HepG2 (cell line): ENCODE results near the gene MT4. TPM values are rescaled to one million over a fixed set of nuclear protein-coding genes. Genes with fewer than 3 reads are reported as not detected.

ENCODE experiments used
- ADNP ChIP-seq: sonication (generic); formaldehyde crosslinking; IDR thresholded peaks from 2 replicates; pipeline ENCODE4 v1.4.0; 2020; ENCODE audit warnings: missing genetic modification reagents
- ATF7-NPFF ChIP-seq: sonication (generic); formaldehyde crosslinking; IDR thresholded peaks from 2 replicates; pipeline ENCODE4 v1.8.1; 2023; ENCODE audit warnings: mild to moderate bottlenecking, low read depth, missing genetic modification reagents, moderate library complexity
- ELF4 ChIP-seq: sonication (generic); formaldehyde crosslinking; IDR thresholded peaks from 2 replicates; pipeline ENCODE4 v1.5.0; 2020; ENCODE audit warnings: missing genetic modification reagents, mild to moderate bottlenecking, moderate library complexity, borderline replicate concordance
- ERF ChIP-seq: IDR thresholded peaks from 2 replicates; pipeline ENCODE4 v1.6.1; 2018; ENCODE audit warnings: missing biosample characterization, missing genetic modification reagents
- HOXA5 ChIP-seq: sonication (generic); formaldehyde crosslinking; IDR thresholded peaks from 2 replicates; pipeline ENCODE4 v1.4.0; 2020; ENCODE audit warnings: missing genetic modification reagents
- KMT2B ChIP-seq: IDR thresholded peaks from 2 replicates; pipeline ENCODE4 v1.6.1; 2016; ENCODE audit warnings: missing genetic modification reagents, missing compliant biosample characterization
- MAFK ChIP-seq, 2 experiments: IDR thresholded peaks in 1 of 2; conservative IDR thresholded peaks in 1 of 2; 2 replicates each; pipeline ENCODE4 v1.6.1; 2011; ENCODE audit warnings: improper control_type of control experiment in 2 of 2, low read length in 2 of 2
- MTA3 ChIP-seq: sonication (generic); formaldehyde crosslinking; IDR thresholded peaks from 2 replicates; pipeline ENCODE4 v1.4.0; 2020; ENCODE audit warnings: missing genetic modification reagents
- MTF1 ChIP-seq: sonication (generic); formaldehyde crosslinking; IDR thresholded peaks from 2 replicates; pipeline ENCODE4 v1.5.0; 2020; ENCODE audit warnings: missing genetic modification reagents
- NR2F2 ChIP-seq: IDR thresholded peaks from 2 replicates; pipeline ENCODE4 v1.6.1; 2012; ENCODE audit warnings: low read depth, inconsistent platforms, borderline replicate concordance
- SP1 ChIP-seq, 2 experiments: fragments of 450-650 bp in 1 of 2; sonication (generic) in 1 of 2; formaldehyde crosslinking in 1 of 2; IDR thresholded peaks; 2 replicates each; pipeline versions ENCODE4 v1.4.0 to v1.6.1; 2016 to 2020; ENCODE audit warnings: missing genetic modification reagents in 1 of 2
- ZNF24 ChIP-seq: fragments of 450-650 bp; IDR thresholded peaks from 2 replicates; pipeline ENCODE4 v1.6.1; 2017; ENCODE audit warnings: antibody characterized with exemption, mild to moderate bottlenecking
- ZNF30 ChIP-seq: sonication (generic); formaldehyde crosslinking; IDR thresholded peaks from 2 replicates; pipeline ENCODE4 v1.5.0; 2020; ENCODE audit warnings: mild to moderate bottlenecking, missing genetic modification reagents
- ZNF543 ChIP-seq: sonication (generic); formaldehyde crosslinking; IDR thresholded peaks from 2 replicates; pipeline ENCODE4 v1.4.0; 2020; ENCODE audit warnings: mild to moderate bottlenecking, missing genetic modification reagents
- ZNF790 ChIP-seq: sonication (generic); formaldehyde crosslinking; IDR thresholded peaks from 2 replicates; pipeline ENCODE4 v1.8.0; 2022; ENCODE audit warnings: missing genetic modification reagents, mild to moderate bottlenecking, borderline replicate concordance
- polyA plus RNA-seq, 8 experiments: library from polyadenylated mRNA; depleted of rRNA in 3 of 8; stranded (reverse) in 7 of 8; unstranded in 1 of 8; fragments of >200 nt; fragmentation: Illumina TruSeq in 4 of 8; extraction: Trizol in 4 of 8; gene quantifications; 2 replicates each; pipeline versions ENCODE4 v1.2.1 to v1.2.3, GENCODE V29; 2011 to 2016; ENCODE audit warnings: low read depth in 4 of 8, missing spikeins in 1 of 8, mixed read lengths in 1 of 8; ENCODE audit not compliant: insufficient read depth in 1 of 8
- total RNA-seq, 5 experiments: library from RNA; depleted of rRNA; stranded (reverse); fragments of >200 nt; fragmentation: Illumina TruSeq; extraction: Trizol; gene quantifications; 2 replicates each; pipeline ENCODE4 v1.2.3, GENCODE V29; 2016; ENCODE audit warnings: low read depth in 1 of 5
- TF ChIP-seq, protein P1 (sequence below): sonication (generic); formaldehyde crosslinking; IDR thresholded peaks from 2 replicates; pipeline ENCODE4 v1.4.0; 2020; ENCODE audit warnings: missing genetic modification reagents
- TF ChIP-seq, protein P2 (sequence below): sonication (generic); formaldehyde crosslinking; IDR thresholded peaks from 2 replicates; pipeline ENCODE4 v1.5.0; 2020; ENCODE audit warnings: mild to moderate bottlenecking, missing genetic modification reagents
- TF ChIP-seq, protein P3 (sequence below): sonication (generic); formaldehyde crosslinking; IDR thresholded peaks from 2 replicates; pipeline ENCODE4 v1.4.0; 2020; ENCODE audit warnings: missing genetic modification reagents, borderline replicate concordance
- TF ChIP-seq, protein P4 (sequence below): sonication (generic); formaldehyde crosslinking; conservative IDR thresholded peaks from 2 replicates; pipeline ENCODE4 v1.8.0; 2022; ENCODE audit warnings: low read depth, missing genetic modification reagents

The MT4 gene
- total and polyA plus RNA-seq, 2 of the 13 experiments (the other 11 are each of a cell fraction or from before 2014, with no cell fraction given), result not detected

DNA sequence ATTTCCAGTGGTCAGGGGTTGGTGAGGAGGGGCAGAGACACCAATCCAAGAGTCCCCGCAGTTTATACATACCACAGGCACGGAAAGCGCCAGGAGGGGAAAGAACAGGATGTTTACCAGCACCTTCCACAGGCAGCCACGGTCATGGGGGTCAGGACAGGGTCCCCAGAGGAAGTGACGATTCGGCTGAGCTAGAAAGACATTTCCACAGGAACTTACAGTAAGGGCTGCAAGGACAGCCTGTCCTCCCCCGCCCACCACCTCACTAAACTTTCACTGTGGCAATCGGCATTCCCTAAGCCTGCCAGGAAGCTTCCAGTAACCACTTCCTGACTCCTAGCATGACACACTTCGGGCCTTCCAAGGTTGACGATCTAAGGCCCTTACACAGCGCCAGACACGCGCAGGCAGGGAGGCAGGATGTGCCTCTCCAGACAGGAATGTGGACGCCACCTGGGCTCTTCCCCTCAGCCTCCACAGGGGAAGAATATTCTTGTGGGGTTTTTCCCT is 42.3 kb downstream of the MT4 start (continued):
- TF ChIP-seq MTA3 (no peak), ERF (CRISPR knock-in tag) (peak; percentile 83), ATF7-NPFF (CRISPR knock-in tag) (peak; percentile 92; the same call in 1 of the 2 replicates), MAFK (conservative IDR thresholded peaks at IDR 0.05 in 1 of 2, IDR thresholded peaks at IDR 0.05 in 1 of 2; ENCODE audit: low read length in 2 of 2) (no peak), MTF1 (CRISPR knock-in tag) (peak; percentile 97), KMT2B (CRISPR knock-in tag) (no peak), SP1 (IDR thresholded peaks at IDR 0.05) (no peak), SP1 (CRISPR knock-in tag; IDR thresholded peaks at IDR 0.05) (peak; percentile 41; the same call in 1 of the 2 replicates), HOXA5 (peak; percentile 75; the same call in 1 of the 2 replicates), ELF4 (CRISPR knock-in tag) (no peak), ZNF543 (CRISPR knock-in tag) (peak; percentile 48; the same call in 1 of the 2 replicates), ADNP (CRISPR knock-in tag) (0 out of 2 replicates have a peak, but pooled peaks have one; percentile 66), ZNF790 (CRISPR knock-in tag) (0 out of 2 replicates have a peak, but pooled peaks have one; percentile 33), ZNF24 (0 out of 2 replicates have a peak, but pooled peaks have one; percentile 6), ZNF30 (CRISPR knock-in tag) (0 out of 2 replicates have a peak, but pooled peaks have one; percentile 68), NR2F2 (peak; percentile 73; the same call in 1 of the 2 replicates)
- TF ChIP-seq, protein P1, sequence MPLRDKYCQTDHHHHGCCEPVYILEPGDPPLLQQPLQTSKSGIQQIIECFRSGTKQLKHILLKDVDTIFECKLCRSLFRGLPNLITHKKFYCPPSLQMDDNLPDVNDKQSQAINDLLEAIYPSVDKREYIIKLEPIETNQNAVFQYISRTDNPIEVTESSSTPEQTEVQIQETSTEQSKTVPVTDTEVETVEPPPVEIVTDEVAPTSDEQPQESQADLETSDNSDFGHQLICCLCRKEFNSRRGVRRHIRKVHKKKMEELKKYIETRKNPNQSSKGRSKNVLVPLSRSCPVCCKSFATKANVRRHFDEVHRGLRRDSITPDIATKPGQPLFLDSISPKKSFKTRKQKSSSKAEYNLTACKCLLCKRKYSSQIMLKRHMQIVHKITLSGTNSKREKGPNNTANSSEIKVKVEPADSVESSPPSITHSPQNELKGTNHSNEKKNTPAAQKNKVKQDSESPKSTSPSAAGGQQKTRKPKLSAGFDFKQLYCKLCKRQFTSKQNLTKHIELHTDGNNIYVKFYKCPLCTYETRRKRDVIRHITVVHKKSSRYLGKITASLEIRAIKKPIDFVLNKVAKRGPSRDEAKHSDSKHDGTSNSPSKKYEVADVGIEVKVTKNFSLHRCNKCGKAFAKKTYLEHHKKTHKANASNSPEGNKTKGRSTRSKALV (CRISPR knock-in tag), result no peak
- TF ChIP-seq, protein P2, sequence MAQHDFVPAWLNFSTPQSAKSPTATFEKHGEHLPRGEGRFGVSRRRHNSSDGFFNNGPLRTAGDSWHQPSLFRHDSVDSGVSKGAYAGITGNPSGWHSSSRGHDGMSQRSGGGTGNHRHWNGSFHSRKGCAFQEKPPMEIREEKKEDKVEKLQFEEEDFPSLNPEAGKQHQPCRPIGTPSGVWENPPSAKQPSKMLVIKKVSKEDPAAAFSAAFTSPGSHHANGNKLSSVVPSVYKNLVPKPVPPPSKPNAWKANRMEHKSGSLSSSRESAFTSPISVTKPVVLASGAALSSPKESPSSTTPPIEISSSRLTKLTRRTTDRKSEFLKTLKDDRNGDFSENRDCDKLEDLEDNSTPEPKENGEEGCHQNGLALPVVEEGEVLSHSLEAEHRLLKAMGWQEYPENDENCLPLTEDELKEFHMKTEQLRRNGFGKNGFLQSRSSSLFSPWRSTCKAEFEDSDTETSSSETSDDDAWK (CRISPR knock-in tag), result no peak
- TF ChIP-seq, protein P3, sequence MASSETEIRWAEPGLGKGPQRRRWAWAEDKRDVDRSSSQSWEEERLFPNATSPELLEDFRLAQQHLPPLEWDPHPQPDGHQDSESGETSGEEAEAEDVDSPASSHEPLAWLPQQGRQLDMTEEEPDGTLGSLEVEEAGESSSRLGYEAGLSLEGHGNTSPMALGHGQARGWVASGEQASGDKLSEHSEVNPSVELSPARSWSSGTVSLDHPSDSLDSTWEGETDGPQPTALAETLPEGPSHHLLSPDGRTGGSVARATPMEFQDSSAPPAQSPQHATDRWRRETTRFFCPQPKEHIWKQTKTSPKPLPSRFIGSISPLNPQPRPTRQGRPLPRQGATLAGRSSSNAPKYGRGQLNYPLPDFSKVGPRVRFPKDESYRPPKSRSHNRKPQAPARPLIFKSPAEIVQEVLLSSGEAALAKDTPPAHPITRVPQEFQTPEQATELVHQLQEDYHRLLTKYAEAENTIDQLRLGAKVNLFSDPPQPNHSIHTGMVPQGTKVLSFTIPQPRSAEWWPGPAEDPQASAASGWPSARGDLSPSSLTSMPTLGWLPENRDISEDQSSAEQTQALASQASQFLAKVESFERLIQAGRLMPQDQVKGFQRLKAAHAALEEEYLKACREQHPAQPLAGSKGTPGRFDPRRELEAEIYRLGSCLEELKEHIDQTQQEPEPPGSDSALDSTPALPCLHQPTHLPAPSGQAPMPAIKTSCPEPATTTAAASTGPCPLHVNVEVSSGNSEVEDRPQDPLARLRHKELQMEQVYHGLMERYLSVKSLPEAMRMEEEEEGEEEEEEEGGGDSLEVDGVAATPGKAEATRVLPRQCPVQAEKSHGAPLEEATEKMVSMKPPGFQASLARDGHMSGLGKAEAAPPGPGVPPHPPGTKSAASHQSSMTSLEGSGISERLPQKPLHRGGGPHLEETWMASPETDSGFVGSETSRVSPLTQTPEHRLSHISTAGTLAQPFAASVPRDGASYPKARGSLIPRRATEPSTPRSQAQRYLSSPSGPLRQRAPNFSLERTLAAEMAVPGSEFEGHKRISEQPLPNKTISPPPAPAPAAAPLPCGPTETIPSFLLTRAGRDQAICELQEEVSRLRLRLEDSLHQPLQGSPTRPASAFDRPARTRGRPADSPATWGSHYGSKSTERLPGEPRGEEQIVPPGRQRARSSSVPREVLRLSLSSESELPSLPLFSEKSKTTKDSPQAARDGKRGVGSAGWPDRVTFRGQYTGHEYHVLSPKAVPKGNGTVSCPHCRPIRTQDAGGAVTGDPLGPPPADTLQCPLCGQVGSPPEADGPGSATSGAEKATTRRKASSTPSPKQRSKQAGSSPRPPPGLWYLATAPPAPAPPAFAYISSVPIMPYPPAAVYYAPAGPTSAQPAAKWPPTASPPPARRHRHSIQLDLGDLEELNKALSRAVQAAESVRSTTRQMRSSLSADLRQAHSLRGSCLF (CRISPR knock-in tag), result no peak
- TF ChIP-seq, protein P4, sequence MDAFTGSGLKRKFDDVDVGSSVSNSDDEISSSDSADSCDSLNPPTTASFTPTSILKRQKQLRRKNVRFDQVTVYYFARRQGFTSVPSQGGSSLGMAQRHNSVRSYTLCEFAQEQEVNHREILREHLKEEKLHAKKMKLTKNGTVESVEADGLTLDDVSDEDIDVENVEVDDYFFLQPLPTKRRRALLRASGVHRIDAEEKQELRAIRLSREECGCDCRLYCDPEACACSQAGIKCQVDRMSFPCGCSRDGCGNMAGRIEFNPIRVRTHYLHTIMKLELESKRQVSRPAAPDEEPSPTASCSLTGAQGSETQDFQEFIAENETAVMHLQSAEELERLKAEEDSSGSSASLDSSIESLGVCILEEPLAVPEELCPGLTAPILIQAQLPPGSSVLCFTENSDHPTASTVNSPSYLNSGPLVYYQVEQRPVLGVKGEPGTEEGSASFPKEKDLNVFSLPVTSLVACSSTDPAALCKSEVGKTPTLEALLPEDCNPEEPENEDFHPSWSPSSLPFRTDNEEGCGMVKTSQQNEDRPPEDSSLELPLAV (CRISPR knock-in tag), result no peak
